Measurements from ENCODE around the gene SKAP2.

GRCh38 chr7:26815426-26815825, 49.0 kb downstream of the SKAP2 start:
- TF ChIP-seq POLR2A (IDR thresholded peaks at IDR 0.05; ENCODE audit: low read length) (no peak), BHLHE40 (IDR thresholded peaks at IDR 0.05; ENCODE audit: low read depth, low read length) (no peak), PBX3 (IDR thresholded peaks at IDR 0.05) (no peak), CTCF (IDR thresholded peaks at IDR 0.05) (no peak), TFCP2L1 (CRISPR knock-in tag; IDR thresholded peaks at IDR 0.05) (no peak), ZSCAN20 (CRISPR knock-in tag; IDR thresholded peaks at IDR 0.05) (no peak), SMC3 (IDR thresholded peaks at IDR 0.05) (no peak), RNF2 (IDR thresholded peaks at IDR 0.05; ENCODE audit: borderline replicate concordance, low read depth) (no peak), CHD2 (IDR thresholded peaks at IDR 0.05; ENCODE audit: low read length, partially characterized antibody) (no peak), FOSL2 (IDR thresholded peaks at IDR 0.05) (no peak), FOSL2 (CRISPR knock-in tag; IDR thresholded peaks at IDR 0.05) (no peak), REST (IDR thresholded peaks at IDR 0.05) (no peak), EHMT2 (IDR thresholded peaks at IDR 0.05; ENCODE audit: low read depth) (no peak)

Data from A549 (cell line).